Stimulated activated naive CD8-positive, alpha-beta T cell treated with anti-CD3 and anti-CD28 coated beads, Interleukin-15, Interleukin-2, amounts not matched to agents 100 ng/mL and 50 ng/mL, for 24 hours (primary cell): Measurements from ENCODE around the gene IFI35.
"Not testable (repeated sequence)": the region's sequence is repeated elsewhere in the genome, so short reads cannot be mapped to it uniquely, and the experiment has no call there.

Source experiments
- H3K27ac Mint-ChIP-seq: one replicate; pipeline ENCODE4 v1.8.0; 2021; ENCODE audit warnings: mild to moderate bottlenecking, mixed read lengths
- H3K27me3 Mint-ChIP-seq: one replicate; pipeline ENCODE4 v1.8.0; 2021; ENCODE audit warnings: mixed read lengths
- H3K36me3 Mint-ChIP-seq: one replicate; pipeline ENCODE4 v1.8.0; 2021; ENCODE audit warnings: low read depth, mixed read lengths
- H3K4me1 Mint-ChIP-seq: one replicate; pipeline ENCODE4 v1.8.0; 2021; ENCODE audit warnings: low read depth, mixed read lengths
- H3K4me3 Mint-ChIP-seq: one replicate; pipeline ENCODE4 v1.8.0; 2021; ENCODE audit warnings: mild to moderate bottlenecking, mixed read lengths
- H3K9me3 Mint-ChIP-seq: one replicate; pipeline ENCODE4 v1.8.0; 2021; ENCODE audit warnings: mixed read lengths

Gene IFI35

GRCh38 chr17:42989141-42989540 lies 17.4 kb upstream of the IFI35 start:
- peaks cover 69% of the 10 kb centered on the region for H3K36me3 Mint-ChIP-seq
- no peak overlapping the region for H3K27ac Mint-ChIP-seq
- peaks cover 20% of the 10 kb centered on the region for H3K4me1 Mint-ChIP-seq
- no peak overlapping the region for H3K4me3 Mint-ChIP-seq
- H3K27me3 Mint-ChIP-seq, result no peaks in the 10 kb centered on the region
- no peaks in the 10 kb centered on the region for H3K9me3 Mint-ChIP-seq

- Mint-ChIP-seq H3K4me3 (no peak overlapping the region), H3K4me1 (peaks cover 14% of the 10 kb centered on the region), H3K36me3 (peaks cover 71% of the 10 kb centered on the region), H3K27ac (peak overlapping the region; percentile 76), H3K9me3 (no peaks in the 10 kb centered on the region), H3K27me3 (no peaks in the 10 kb centered on the region)
Measured at GRCh38 chr17:42989726-42990652, 16.6 kb upstream of the IFI35 start.

GRCh38 chr17:42991471-42991870 lies 15.1 kb upstream of the IFI35 start:
- peaks cover 4% of the 10 kb centered on the region for H3K4me1 Mint-ChIP-seq
- no peak overlapping the region for H3K4me3 Mint-ChIP-seq
- no peaks in the 10 kb centered on the region for H3K9me3 Mint-ChIP-seq
- H3K27ac Mint-ChIP-seq, result no peak overlapping the region
- H3K36me3 Mint-ChIP-seq, result peaks cover 65% of the 10 kb centered on the region
- no peaks in the 10 kb centered on the region for H3K27me3 Mint-ChIP-seq

- peaks cover 14% of the 10 kb centered on the region for H3K4me1 Mint-ChIP-seq
- peaks cover 61% of the 10 kb centered on the region for H3K36me3 Mint-ChIP-seq
Measured at GRCh38 chr17:42992872-42993271, 13.7 kb upstream of the IFI35 start.

GRCh38 chr17:42993913-42994312 lies 12.7 kb upstream of the IFI35 start:
- H3K27ac Mint-ChIP-seq, result not testable (repeated sequence)

More at GRCh38 chr17:42992872-42993271, 13.7 kb upstream of the IFI35 start:
- no peaks in the 10 kb centered on the region for H3K9me3 Mint-ChIP-seq
- no peak overlapping the region for H3K27ac Mint-ChIP-seq
- H3K4me3 Mint-ChIP-seq, result no peak overlapping the region
- H3K27me3 Mint-ChIP-seq, result no peaks in the 10 kb centered on the region

GRCh38 chr17:42997390-42997983 lies 9.1 kb upstream of the IFI35 start:
- H3K4me1 Mint-ChIP-seq, result peaks cover 41% of the 10 kb centered on the region
- no peaks in the 10 kb centered on the region for H3K9me3 Mint-ChIP-seq
- peak overlapping the region; percentile 98 for H3K4me3 Mint-ChIP-seq
- no peaks in the 10 kb centered on the region for H3K27me3 Mint-ChIP-seq
- H3K27ac Mint-ChIP-seq, result peak overlapping the region; percentile 99
- peaks cover 60% of the 10 kb centered on the region for H3K36me3 Mint-ChIP-seq

More at GRCh38 chr17:42993913-42994312, 12.7 kb upstream of the IFI35 start:
- not testable (repeated sequence) for H3K9me3 Mint-ChIP-seq, H3K27me3 Mint-ChIP-seq, H3K4me3 Mint-ChIP-seq
- Mint-ChIP-seq H3K4me1 (peaks cover 19% of the 10 kb centered on the region), H3K36me3 (peaks cover 59% of the 10 kb centered on the region)

GRCh38 chr17:42997984-42998938 lies 8.3 kb upstream of the IFI35 start, which contains the start of gene RPL27:
TSS of gene RPL27 (plus strand) at chr17:42998419. CDS start at chr17:42998751, 332 bp downstream.
- Mint-ChIP-seq H3K4me1 (peaks cover 46% of the 10 kb centered on the region), H3K4me3 (peak within 1 kb of the TSS; percentile 98), H3K27me3 (no peaks in the 10 kb centered on the region), H3K36me3 (peaks cover 60% of the 10 kb centered on the region), H3K9me3 (no peaks in the 10 kb centered on the region), H3K27ac (peak within 1 kb of the TSS; percentile 99)

- Mint-ChIP-seq H3K36me3 (peaks cover 62% of the 10 kb centered on the region), H3K27ac (peak overlapping the region; percentile 99), H3K4me1 (peaks cover 53% of the 10 kb centered on the region), H3K27me3 (no peaks in the 10 kb centered on the region), H3K4me3 (peak overlapping the region; percentile 98), H3K9me3 (no peaks in the 10 kb centered on the region)
Measured at GRCh38 chr17:42999003-42999525, 7.5 kb upstream of the IFI35 start.

- Mint-ChIP-seq H3K36me3 (peaks cover 55% of the 10 kb centered on the region), H3K27ac (peak overlapping the region; percentile 83), H3K4me1 (peaks cover 64% of the 10 kb centered on the region), H3K4me3 (peak overlapping the region; percentile 67)
- not testable (repeated sequence) for H3K27me3 Mint-ChIP-seq, H3K9me3 Mint-ChIP-seq
Measured at GRCh38 chr17:43000894-43001293, 5.7 kb upstream of the IFI35 start.

- no peak overlapping the region for H3K4me3 Mint-ChIP-seq
Measured at GRCh38 chr17:43003542-43004172, 2.9 kb upstream of the IFI35 start.

GRCh38 chr17:43010667-43011308 lies 4.2 kb downstream of the IFI35 start:
- Mint-ChIP-seq H3K9me3 (no peaks in the 10 kb centered on the region), H3K27me3 (no peaks in the 10 kb centered on the region), H3K4me1 (peaks cover 24% of the 10 kb centered on the region), H3K27ac (no peak overlapping the region), H3K4me3 (no peak overlapping the region), H3K36me3 (peaks cover 16% of the 10 kb centered on the region)

More at GRCh38 chr17:43003542-43004172, 2.9 kb upstream of the IFI35 start:
- H3K27ac Mint-ChIP-seq, result peak overlapping the region; percentile 14
- peaks cover 51% of the 10 kb centered on the region for H3K36me3 Mint-ChIP-seq
- H3K27me3 Mint-ChIP-seq, result no peaks in the 10 kb centered on the region
- no peaks in the 10 kb centered on the region for H3K9me3 Mint-ChIP-seq
- H3K4me1 Mint-ChIP-seq, result peaks cover 58% of the 10 kb centered on the region

GRCh38 chr17:43011728-43012472 lies 5.3 kb downstream of the IFI35 start:
- Mint-ChIP-seq H3K27me3 (no peaks in the 10 kb centered on the region), H3K27ac (no peak overlapping the region), H3K9me3 (no peaks in the 10 kb centered on the region), H3K36me3 (peaks cover 16% of the 10 kb centered on the region), H3K4me3 (no peak overlapping the region), H3K4me1 (peaks cover 15% of the 10 kb centered on the region)

GRCh38 chr17:43013296-43013695 lies 6.7 kb downstream of the IFI35 start:
- no peak overlapping the region for H3K27ac Mint-ChIP-seq
- no peaks in the 10 kb centered on the region for H3K27me3 Mint-ChIP-seq
- peaks cover 16% of the 10 kb centered on the region for H3K36me3 Mint-ChIP-seq
- H3K4me1 Mint-ChIP-seq, result peaks cover 15% of the 10 kb centered on the region
- no peak overlapping the region for H3K4me3 Mint-ChIP-seq
- no peaks in the 10 kb centered on the region for H3K9me3 Mint-ChIP-seq
